Hair follicular keratinocyte (primary cell): Measurements from ENCODE around the gene TMEM200C. TPM values are rescaled to one million over a fixed set of nuclear protein-coding genes. Genes with fewer than 3 reads are reported as not detected.

Experiments used
- total RNA-seq: library from RNA; depleted of rRNA; stranded (reverse); fragments of >200 nt; gene quantifications from 2 replicates; pipeline ENCODE4 v1.2.3, GENCODE V29; 2015

Gene TMEM200C
- total RNA-seq, result not detected in 2 replicates

DNA sequence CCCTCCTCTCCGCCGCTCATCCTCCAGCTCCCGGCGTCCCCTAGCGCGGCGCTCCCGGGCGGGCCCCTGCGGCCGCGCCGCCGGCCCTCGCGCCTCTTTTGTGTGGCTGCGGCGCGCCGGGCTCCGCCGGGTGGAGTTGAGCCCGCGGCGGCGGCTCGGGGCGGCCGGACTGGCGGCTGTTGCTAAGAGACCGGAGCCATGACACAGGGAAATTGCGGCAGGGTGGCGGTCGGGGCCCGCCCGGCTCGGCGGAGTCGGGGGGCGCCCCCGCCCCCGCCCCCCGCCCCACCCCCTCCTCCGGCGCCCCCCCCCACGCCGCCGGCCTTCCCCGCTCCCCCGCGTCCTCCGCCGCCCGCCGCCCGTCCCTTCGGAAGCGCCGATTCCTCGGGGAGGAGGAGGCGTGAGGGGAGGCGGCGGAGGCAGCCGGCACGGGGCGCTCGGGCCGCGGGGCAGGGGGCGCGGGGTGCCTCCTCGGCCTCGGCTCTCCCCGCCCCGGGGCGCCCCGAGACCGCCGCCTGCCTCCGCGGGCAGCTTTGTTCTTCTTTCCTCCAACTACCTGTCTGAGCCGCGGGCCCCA, at the start of gene TMEM200C:
TSS of gene TMEM200C (minus strand) at position 224 of the 577 bp plus-strand sequence. CDS start 3,459 bp downstream, outside the sequence.

